Cardiac septum (tissue), 1 donor: ENCODE measurements around the gene BTN2A1. TPM values are rescaled to one million over a fixed set of nuclear protein-coding genes. Genes with fewer than 3 reads are reported as not detected.
"Not testable (repeated sequence)": the region's sequence is repeated elsewhere in the genome, so short reads cannot be mapped to it uniquely, and the experiment has no call there.

Source experiments
- DNase-seq: peaks from one replicate; pipeline ENCODE4 v3.0.0-alpha.2; 2020; ENCODE audit warnings: low spot score
- intact Hi-C: fragments of 100-400 bp; cut with DNase I; formaldehyde crosslinking; loops from one replicate; pipeline ENCODE4 v1.14.0; 2022
- total RNA-seq: library from RNA; stranded (reverse); fragmentation: NEBNext Ultra II Directional; extraction: Animal tissue kit (Norgen Biotek cat#: 25700); gene quantifications from one replicate; pipeline ENCODE4 v1.2.1, GENCODE V29; 2021
- donor health status: DM: no; HTN: no; CAD: no.

The BTN2A1 gene
- total RNA-seq, 1 donor from 2014 or later = 15.7 TPM

- DNase-seq = no peak
- intact Hi-C loops = no loop called here
These were observed 26.2 kb upstream of the BTN2A1 start for GRCh38 chr6:26431258-26432172.

DNA sequence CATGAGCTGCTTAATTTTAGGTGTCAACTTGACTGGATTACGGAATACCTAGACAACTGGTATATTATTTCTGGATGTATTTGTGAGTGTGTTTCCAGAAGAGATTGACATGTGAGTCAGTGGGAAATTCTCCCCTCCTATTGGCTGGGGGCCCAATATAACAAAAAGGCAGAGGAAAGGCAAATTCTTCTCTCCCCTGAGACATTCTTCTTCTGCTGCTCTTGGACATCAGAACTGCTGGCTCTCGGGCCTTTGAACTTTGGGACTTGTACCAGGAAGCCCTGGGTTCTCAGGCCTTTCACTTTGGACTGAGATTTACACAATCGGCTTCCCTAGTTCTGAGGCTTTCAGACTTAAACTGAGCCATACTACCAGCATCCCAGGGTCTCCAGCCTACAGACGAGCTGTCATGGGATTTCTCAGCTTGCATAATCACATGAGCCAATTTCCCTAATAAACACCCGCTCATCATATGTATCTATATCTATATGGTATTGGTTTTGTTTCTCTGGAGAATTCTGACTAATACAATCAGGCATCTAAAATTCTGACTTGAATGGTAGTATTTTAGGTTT, 25.0 kb upstream of the BTN2A1 start:
- DNase-seq = no peak
- intact Hi-C loops = no loop called here

- DNase-seq, intact Hi-C loops: not testable (repeated sequence)
These were observed 24.1 kb upstream of the BTN2A1 start for GRCh38 chr6:26433680-26434079.

- DNase-seq = no peak
- intact Hi-C loops = no loop called here
These were observed 21.7 kb upstream of the BTN2A1 start for GRCh38 chr6:26436018-26436417.

DNA sequence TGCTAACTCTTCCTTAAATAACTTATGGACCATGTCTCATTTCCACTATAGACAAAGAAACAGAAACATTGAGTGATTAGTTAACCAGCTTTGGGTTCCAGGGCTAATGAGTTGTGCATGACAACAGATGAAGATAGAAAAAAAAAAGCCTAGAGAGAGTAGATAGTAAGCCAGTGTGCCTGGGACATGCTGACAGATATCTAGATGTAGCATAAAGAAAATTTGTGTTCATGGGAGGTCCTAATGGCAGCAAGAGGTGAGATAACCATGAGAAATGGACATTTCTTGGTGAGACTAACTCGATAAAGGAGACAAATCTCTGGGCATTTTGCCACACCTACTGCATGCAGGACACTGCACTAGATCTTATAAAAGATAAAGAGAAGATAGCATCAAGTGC, 20.2 kb upstream of the BTN2A1 start:
- intact Hi-C loops = no loop called here
- DNase-seq = no peak

DNA sequence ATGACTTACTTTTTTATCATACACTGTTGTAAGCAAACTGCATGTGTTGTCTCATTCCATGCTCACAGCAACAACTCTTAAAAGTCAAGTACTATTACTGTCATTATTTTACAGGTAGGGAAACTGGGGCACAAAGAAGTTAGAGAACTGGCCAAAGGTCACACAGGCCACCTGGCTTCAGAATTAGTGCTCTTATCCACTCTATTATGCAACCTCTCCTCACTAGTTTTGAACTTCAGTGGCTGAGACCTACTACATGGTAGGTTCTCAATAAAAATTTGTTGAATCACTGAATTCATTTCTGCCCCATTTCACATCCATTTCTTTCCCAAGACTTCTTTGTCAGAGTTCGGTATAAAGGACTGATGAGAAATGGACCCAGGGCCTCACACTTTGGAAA, 19.8 kb upstream of the BTN2A1 start:
- no peak for DNase-seq
- intact Hi-C loops = no loop called here

DNA sequence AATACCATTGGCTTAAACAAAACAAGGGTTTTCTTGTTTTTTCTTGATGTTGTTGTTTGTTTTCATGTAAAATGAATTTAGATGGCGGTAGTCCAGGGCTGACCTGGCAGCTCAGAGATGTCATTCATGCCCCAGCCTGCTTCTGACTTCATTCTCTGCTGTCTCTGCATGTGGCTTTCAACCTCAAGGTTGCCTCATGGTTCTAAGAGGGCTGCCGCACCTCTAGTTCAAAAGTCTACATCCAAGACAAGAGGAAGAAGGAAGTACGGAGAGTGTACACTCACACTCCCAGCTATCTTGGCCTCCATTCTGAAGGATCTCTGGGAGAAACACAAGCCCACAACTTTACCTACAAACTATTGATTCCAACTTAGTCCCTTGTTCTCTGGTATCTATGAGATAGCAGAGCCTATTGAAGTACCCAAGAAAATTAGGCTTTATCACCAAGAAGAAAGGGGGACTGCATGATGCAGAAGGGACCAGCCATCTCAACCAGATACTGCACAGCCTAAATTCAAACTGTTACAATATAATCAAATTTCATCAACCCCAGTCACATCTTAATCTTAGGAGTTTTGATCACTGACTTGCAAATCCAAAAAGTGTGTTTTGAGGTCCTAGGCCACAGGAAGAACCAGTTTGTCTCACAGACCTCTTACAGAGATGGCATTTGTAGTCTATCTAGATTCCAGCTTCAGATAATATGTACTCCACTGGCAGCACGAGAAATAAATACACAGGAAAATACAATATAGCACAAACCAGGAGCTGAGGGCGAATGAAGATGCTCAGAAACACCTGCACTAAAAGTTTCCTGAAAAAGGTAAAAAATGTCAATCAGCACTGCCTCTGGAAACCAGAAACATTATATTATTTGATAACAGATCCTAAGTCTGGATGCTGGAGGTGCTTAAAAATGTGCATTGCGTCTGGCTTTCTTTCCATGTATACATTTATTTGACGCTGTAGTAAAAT, 18.3 kb upstream of the BTN2A1 start:
- intact Hi-C loops = no loop called here
- no peak for DNase-seq

GRCh38 chr6:26440977-26441358, 16.8 kb upstream of the BTN2A1 start:
- no peak for DNase-seq
- intact Hi-C loops = no loop called here

DNA sequence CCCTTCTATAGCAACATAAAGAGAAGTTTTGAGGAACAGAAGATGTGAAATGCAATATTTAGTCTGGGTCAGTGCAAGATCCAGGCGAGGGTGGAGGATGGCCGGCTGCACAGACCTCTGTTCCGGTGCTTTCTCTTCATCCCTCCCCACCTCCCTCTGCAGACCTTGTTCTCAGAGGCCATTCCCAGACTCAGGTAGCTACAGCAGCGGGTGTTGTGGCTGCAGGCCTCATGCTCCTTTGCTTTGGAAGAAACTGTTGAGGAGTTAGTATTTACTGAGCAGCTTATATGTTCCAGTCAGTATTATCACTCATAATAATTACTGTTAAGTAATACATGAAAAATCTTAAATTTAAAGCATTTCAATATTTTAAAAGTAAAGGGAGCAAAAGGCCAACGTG, 15.8 kb upstream of the BTN2A1 start:
- DNase-seq = no peak
- intact Hi-C loops = no loop called here

DNA sequence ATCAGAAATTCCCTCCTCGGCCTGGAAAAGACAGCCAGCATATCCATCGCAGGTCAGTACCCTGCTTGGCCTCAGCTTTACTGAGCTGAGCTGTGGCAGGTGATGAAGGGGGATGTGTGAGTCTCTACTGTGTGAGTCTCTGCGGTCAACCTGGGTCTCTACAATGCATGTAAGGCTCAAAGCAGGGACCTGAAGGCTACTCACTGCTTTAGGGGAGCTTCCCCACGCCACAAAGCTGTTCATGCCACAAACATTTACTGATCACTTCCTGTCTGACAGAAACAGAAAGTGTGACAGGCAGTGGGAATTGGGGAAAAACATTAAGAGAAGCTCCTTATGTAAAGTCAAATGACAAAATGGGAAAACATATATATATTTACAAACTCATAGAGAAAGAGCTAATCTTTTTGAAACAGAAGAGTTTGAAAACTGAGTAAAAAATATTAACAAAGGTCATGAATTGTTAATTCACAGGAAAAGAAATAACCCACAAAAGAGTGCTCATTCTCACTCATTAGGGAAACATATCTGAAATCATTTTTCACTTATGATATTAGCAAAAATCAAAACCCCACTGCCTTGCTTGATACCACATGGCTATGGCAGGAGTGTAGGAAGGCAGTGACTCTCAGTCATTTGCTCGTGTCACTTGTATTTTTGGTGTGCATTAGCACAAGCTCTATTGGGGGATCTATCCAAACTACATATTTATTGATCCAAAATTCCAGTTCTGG, 11.7 kb upstream of the BTN2A1 start:
- no peak for DNase-seq
- intact Hi-C loops = no loop called here

- intact Hi-C loops = no loop called here
These were observed 10.5 kb upstream of the BTN2A1 start for GRCh38 chr6:26447257-26447656.

DNA sequence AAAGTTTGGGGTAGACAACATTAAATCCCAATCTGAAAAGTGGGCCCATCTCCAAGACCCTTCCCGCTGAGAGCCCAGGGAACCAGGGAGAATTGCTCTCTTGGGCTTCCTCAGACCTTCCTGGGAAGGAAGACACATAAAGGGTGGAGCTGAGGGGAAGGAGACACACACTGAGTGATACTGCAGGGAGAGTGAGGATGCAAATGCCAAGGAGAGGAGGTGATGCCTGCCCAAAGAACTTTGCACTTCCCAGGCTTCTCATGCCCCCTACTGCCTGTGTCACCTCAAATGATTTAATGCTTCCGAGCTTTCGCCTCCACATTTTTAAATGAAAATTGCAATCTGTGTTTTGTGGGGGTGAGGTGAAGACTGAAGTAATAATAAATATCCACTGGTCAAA, 7.5 kb upstream of the BTN2A1 start:
- DNase-seq = no peak

More at GRCh38 chr6:26447257-26447656, 10.5 kb upstream of the BTN2A1 start:
- DNase-seq = no peak

GRCh38 chr6:26452631-26453235, 5.0 kb upstream of the BTN2A1 start:
- no peak for DNase-seq
- intact Hi-C loops = no loop called here

More for the DNA sequence above, 7.5 kb upstream of the BTN2A1 start:
- intact Hi-C loops = no loop called here

- intact Hi-C loops = no loop called here
- DNase-seq = no peak
These were observed 3.1 kb upstream of the BTN2A1 start for GRCh38 chr6:26454631-26455030.

GRCh38 chr6:26455357-26455970, 2.3 kb upstream of the BTN2A1 start:
- DNase-seq = no peak
- intact Hi-C loops = no loop called here

- DNase-seq = no peak
- intact Hi-C loops = no loop called here
These were observed 420 bp upstream of the BTN2A1 start for GRCh38 chr6:26457264-26457805.

DNA sequence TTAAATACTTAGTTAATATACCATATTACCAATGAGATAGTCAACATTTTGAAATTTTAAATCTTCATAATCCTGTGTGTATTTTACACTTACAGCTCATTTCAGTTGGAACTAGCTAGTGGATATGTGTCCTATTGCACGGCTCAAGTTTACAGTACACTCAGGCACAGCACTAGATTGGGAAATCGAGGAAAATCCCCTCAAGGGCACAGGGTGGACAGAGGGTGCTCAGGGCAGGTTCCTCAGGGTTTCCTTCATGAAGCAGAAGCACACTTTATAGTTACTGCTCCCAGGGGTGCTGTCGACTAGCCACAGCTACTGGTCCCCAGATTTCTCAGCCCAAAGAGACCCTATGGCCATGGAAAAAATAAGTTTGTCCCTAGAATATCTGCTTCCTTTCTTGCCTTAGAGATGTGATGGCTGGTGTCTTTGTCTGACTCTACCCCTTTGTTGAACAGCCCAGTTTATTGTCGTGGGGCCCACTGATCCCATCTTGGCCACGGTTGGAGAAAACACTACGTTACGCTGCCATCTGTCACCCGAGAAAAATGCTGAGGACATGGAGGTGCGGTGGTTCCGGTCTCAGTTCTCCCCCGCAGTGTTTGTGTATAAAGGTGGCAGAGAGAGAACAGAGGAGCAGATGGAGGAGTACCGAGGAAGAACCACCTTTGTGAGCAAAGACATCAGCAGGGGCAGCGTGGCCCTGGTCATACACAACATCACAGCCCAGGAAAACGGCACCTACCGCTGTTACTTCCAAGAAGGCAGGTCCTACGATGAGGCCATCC, 1.5 kb downstream of the BTN2A1 start:
- intact Hi-C loops = no loop called here
- no peak for DNase-seq

- DNase-seq, intact Hi-C loops: not testable (repeated sequence)
These were observed 3.6 kb downstream of the BTN2A1 start for GRCh38 chr6:26461353-26461752.
